ENCODE results near the gene PCCA. TPM values are rescaled to one million over a fixed set of nuclear protein-coding genes. Genes with fewer than 3 reads are reported as not detected.

The PCCA gene
- total and polyA plus RNA-seq, 2 of the 13 experiments (the other 11 are each of a cell fraction or from before 2014, with no cell fraction given), result 15.0 to 32.2 TPM

- no peaks in the 10 kb centered on the region for H3K79me2 ChIP-seq (ENCODE audit: insufficient read depth, low read length)
- H3K4me2 ChIP-seq (ENCODE audit: low read depth, low read length), result no peak overlapping the region
- no peak overlapping the region for H3K9ac ChIP-seq (ENCODE audit: insufficient read depth, low read depth, low read length)
- CTCF ChIA-PET (ENCODE audit: low intra/inter-chr PET ratio, low total read pairs), result no interaction called here
- no peak overlapping the region for H3K27ac ChIP-seq (ENCODE audit: extremely low read length, insufficient read depth, low read length)
- FAIRE-seq, result no peak
- TF ChIP-seq ISL2 (CRISPR knock-in tag; IDR thresholded peaks at IDR 0.05) (no peak), BRF2 (CRISPR knock-in tag; IDR thresholded peaks at IDR 0.05) (no peak)
- no peaks in the 10 kb centered on the region for H4K20me1 ChIP-seq (ENCODE audit: insufficient read depth, low read length)
- H3K4me3 ChIP-seq (replicated peaks in 1 of 3; ENCODE audit: insufficient read depth in 1 of 3, low read depth in 2 of 3, low read length in 3 of 3), result no peak overlapping the region
- no peaks in the 10 kb centered on the region for H3K9me3 ChIP-seq (ENCODE audit: low read length)
- no peak overlapping the region for H2AFZ ChIP-seq (ENCODE audit: low read length)
- 95% methylated on average over 8 of the region's 8 CpGs for WGBS (ENCODE audit: low lambda C conversion rate)
- H3K4me1 ChIP-seq (ENCODE audit: insufficient read depth, low read length), result no peaks in the 10 kb centered on the region
- POLR2A ChIA-PET, result no interaction called here
- no peak for DNase-seq (ENCODE audit: low spot score)
- intact Hi-C loops (cut with micrococcal nuclease; ENCODE audit: unreplicated experiment) (no loop called here), in situ Hi-C loops (cut with HindIII; ENCODE audit: extremely low pct_ligation_motif_present, low pct_unique_long_range_greater_than_20kb) (no loop called here)
- no peaks in the 10 kb centered on the region for H3K27me3 ChIP-seq (ENCODE audit: control insufficient read depth in 1 of 2, insufficient read depth in 2 of 2, low read length in 2 of 2)
- no TSS peak for BruUV-seq (replicated peaks)
- no peaks in the 10 kb centered on the region for H3K36me3 ChIP-seq (replicated peaks in 1 of 2; ENCODE audit: control insufficient read depth in 1 of 2, insufficient read depth in 2 of 2, low read length in 2 of 2)
- ATAC-seq, result no peak
These were observed 420.1 kb downstream of the PCCA start for GRCh38 chr13:100508996-100509395.

- in situ Hi-C loops (cut with HindIII; ENCODE audit: extremely low pct_ligation_motif_present, low pct_unique_long_range_greater_than_20kb), result loop anchor here (10.0 kb wide), 1 partner anchor 596 kb away; no protein-coding TSS in a partner anchor
- TF ChIP-seq TFDP1 (CRISPR knock-in tag; IDR thresholded peaks at IDR 0.05; ENCODE audit: borderline replicate concordance), result no peak
- no peak for TF ChIP-seq ELF3 (CRISPR knock-in tag; IDR thresholded peaks at IDR 0.05)
- TF ChIP-seq GLMP (CRISPR knock-in tag; IDR thresholded peaks at IDR 0.05; ENCODE audit: borderline replicate concordance), result no peak
- no peak for TF ChIP-seq NAIF1 (CRISPR knock-in tag; IDR thresholded peaks at IDR 0.05; ENCODE audit: borderline replicate concordance)
- TF ChIP-seq NKX3-1 (CRISPR knock-in tag; IDR thresholded peaks at IDR 0.05), result no peak
- no peak for TF ChIP-seq CHCHD3 (CRISPR knock-in tag; IDR thresholded peaks at IDR 0.05)
- TF ChIP-seq REL (CRISPR knock-in tag; conservative IDR thresholded peaks at IDR 0.05), result no peak
- no peak for TF ChIP-seq CREB1 (IDR thresholded peaks at IDR 0.05)
- no peak for TF ChIP-seq CREB1 (CRISPR knock-in tag; IDR thresholded peaks at IDR 0.05)
- TF ChIP-seq ZNF713 (CRISPR knock-in tag; IDR thresholded peaks at IDR 0.05), result no peak
- TF ChIP-seq MIXL1 (CRISPR knock-in tag; IDR thresholded peaks at IDR 0.05), result no peak
- TF ChIP-seq GZF1 (CRISPR knock-in tag; IDR thresholded peaks at IDR 0.05), result no peak
These were observed 421.5 kb downstream of the PCCA start for GRCh38 chr13:100510208-100510957.

More at GRCh38 chr13:100510208-100510957, 421.5 kb downstream of the PCCA start:
- Histone ChIP-seq H3K4me2 (ENCODE audit: low read depth, low read length) (no peak overlapping the region), H3K27me3 (ENCODE audit: control insufficient read depth in 1 of 2, insufficient read depth in 2 of 2, low read length in 2 of 2) (no peaks in the 10 kb centered on the region), H3K9me3 (ENCODE audit: low read length) (no peaks in the 10 kb centered on the region), H3K79me2 (ENCODE audit: insufficient read depth, low read length) (no peaks in the 10 kb centered on the region), H3K4me3 (replicated peaks in 1 of 3; ENCODE audit: insufficient read depth in 1 of 3, low read depth in 2 of 3, low read length in 3 of 3) (no peak overlapping the region), H4K20me1 (ENCODE audit: insufficient read depth, low read length) (no peaks in the 10 kb centered on the region), H3K9ac (ENCODE audit: insufficient read depth, low read depth, low read length) (no peak overlapping the region), H3K27ac (ENCODE audit: extremely low read length, insufficient read depth, low read length) (no peak overlapping the region), H3K4me1 (ENCODE audit: insufficient read depth, low read length) (no peaks in the 10 kb centered on the region), H2AFZ (ENCODE audit: low read length) (no peak overlapping the region), H3K36me3 (replicated peaks in 1 of 2; ENCODE audit: control insufficient read depth in 1 of 2, insufficient read depth in 2 of 2, low read length in 2 of 2) (0 out of 5 replicates have a peak, but pooled peaks cover 0 to 2% of the 10 kb centered on the region in 2 experiments)
- no peak for FAIRE-seq
- DNase-seq (ENCODE audit: low spot score), result no peak
- ChIA-PET CTCF (ENCODE audit: low intra/inter-chr PET ratio, low total read pairs) (no interaction called here), POLR2A (no interaction called here)
- intact Hi-C loops (cut with micrococcal nuclease; ENCODE audit: unreplicated experiment), result loop anchor here (10.0 kb wide), 1 partner anchor 526 kb away; the partner anchor contains the start of gene ZIC2
- BruUV-seq (replicated peaks), result no TSS peak
- WGBS (ENCODE audit: low lambda C conversion rate), result 95% methylated on average over 11 of the region's 11 CpGs
- no peak for ATAC-seq
